ENCODE measurements around the gene SH3GLB1. TPM values are rescaled to one million over a fixed set of nuclear protein-coding genes. Genes with fewer than 3 reads are reported as not detected.

The SH3GLB1 gene
- total and polyA plus RNA-seq, 2 of the 13 experiments (the other 11 are each of a cell fraction or from before 2014, with no cell fraction given), result 26.0 to 41.5 TPM

DNA sequence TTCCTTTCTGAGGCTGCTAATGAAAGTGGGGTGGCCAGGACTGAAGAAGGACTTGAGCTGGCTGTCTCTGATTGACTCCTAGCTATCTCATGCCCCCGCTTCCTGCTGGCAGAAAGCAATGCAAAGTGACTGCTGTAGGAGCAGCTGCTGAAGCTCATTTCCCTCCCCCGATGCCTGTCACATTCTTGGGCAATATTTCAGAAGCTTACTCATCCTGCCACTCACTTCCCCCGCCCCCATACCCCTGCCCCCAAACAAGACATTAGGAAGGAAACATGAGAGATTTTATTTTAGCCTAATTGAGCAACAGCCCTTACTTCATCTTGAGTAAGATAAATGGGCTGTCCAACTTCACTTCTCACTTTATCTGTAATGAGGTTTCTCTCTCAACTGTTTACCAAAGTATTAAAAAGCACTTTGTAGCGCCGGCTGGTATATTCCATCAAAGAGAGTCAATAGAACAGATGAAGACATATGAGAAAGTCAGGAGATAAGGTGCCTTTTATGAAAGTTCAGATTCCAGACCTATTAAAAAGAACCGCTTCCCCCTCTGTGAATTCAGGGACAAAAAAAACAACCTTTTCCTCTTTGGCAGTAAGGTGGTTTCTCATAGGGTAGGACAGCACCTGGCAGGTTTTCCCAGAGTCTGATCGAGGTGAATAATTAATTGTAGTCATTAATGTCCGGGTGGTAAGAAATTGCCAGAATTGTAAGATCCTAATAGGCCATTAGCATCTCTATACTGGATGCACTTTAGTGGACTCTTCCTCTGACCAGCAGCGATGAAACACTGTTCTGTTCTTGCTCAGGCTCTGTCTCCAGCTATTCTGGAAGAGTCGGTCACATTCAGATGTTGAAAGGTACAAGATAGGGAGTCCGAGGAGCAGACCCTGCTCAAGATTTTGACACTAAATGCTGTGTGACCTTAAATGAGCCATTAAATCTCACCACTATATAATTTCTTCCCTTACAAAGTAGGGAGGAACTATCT, 70.2 kb downstream of the SH3GLB1 start (continued):
- TF ChIP-seq ZC3H4 (CRISPR knock-in tag; IDR thresholded peaks at IDR 0.05; ENCODE audit: borderline replicate concordance) (0 out of 2 replicates have a peak, but pooled peaks have one; percentile 40), U2AF1 (optimal IDR thresholded peaks at IDR 0.05; ENCODE audit: low read depth, low read length) (no peak), NCOA5 (CRISPR knock-in tag; IDR thresholded peaks at IDR 0.05) (no peak), ZNF552 (CRISPR knock-in tag; IDR thresholded peaks at IDR 0.05; ENCODE audit: borderline replicate concordance) (no peak), ZNF878 (CRISPR knock-in tag; IDR thresholded peaks at IDR 0.05) (no peak), TIGD3 (CRISPR knock-in tag; IDR thresholded peaks at IDR 0.05; ENCODE audit: borderline replicate concordance) (no peak), ZBTB7A (CRISPR knock-in tag; IDR thresholded peaks at IDR 0.05) (no peak), SRSF9 (IDR thresholded peaks at IDR 0.05; ENCODE audit: borderline replicate concordance, insufficient read depth, low read depth, low read length, poor library complexity, severe bottlenecking) (no peak), ZBTB33 (CRISPR knock-in tag; IDR thresholded peaks at IDR 0.05) (no peak), HNF4G (IDR thresholded peaks at IDR 0.05; ENCODE audit: borderline replicate concordance, low read depth, low read length) (peak; percentile 53; the same call in 1 of the 2 replicates), HNF4G (CRISPR knock-in tag; IDR thresholded peaks at IDR 0.05; ENCODE audit: borderline replicate concordance, low read depth) (no peak), WIZ (CRISPR knock-in tag; IDR thresholded peaks at IDR 0.05) (no peak), ZNF256 (CRISPR knock-in tag; conservative IDR thresholded peaks at IDR 0.05) (no peak), SMYD3 (CRISPR knock-in tag; IDR thresholded peaks at IDR 0.05) (no peak), ZNF780A (CRISPR knock-in tag; IDR thresholded peaks at IDR 0.05) (no peak), ZNF292 (CRISPR knock-in tag; IDR thresholded peaks at IDR 0.05; ENCODE audit: borderline replicate concordance, low read depth) (peak; percentile 80), ZNF232 (CRISPR knock-in tag; IDR thresholded peaks at IDR 0.05; ENCODE audit: borderline replicate concordance) (no peak), ZNF572 (CRISPR knock-in tag; IDR thresholded peaks at IDR 0.05) (no peak), FOXC1 (CRISPR knock-in tag; IDR thresholded peaks at IDR 0.05; ENCODE audit: borderline replicate concordance) (no peak), PHF21A (CRISPR knock-in tag; IDR thresholded peaks at IDR 0.05) (0 out of 2 replicates have a peak, but pooled peaks have one; percentile 47), HBP1 (CRISPR knock-in tag; IDR thresholded peaks at IDR 0.05; ENCODE audit: low read depth) (no peak), ZNF546 (CRISPR knock-in tag; conservative IDR thresholded peaks at IDR 0.05) (no peak)
- TF ChIP-seq, protein P1, sequence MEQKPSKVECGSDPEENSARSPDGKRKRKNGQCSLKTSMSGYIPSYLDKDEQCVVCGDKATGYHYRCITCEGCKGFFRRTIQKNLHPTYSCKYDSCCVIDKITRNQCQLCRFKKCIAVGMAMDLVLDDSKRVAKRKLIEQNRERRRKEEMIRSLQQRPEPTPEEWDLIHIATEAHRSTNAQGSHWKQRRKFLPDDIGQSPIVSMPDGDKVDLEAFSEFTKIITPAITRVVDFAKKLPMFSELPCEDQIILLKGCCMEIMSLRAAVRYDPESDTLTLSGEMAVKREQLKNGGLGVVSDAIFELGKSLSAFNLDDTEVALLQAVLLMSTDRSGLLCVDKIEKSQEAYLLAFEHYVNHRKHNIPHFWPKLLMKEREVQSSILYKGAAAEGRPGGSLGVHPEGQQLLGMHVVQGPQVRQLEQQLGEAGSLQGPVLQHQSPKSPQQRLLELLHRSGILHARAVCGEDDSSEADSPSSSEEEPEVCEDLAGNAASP (CRISPR knock-in tag; IDR thresholded peaks at IDR 0.05; ENCODE audit: borderline replicate concordance), result no peak
